IPS-18c (cell line): Measurements from ENCODE around the gene GCNA.

Source experiments
- H3K4me3 ChIP-seq: 2 replicates; pipeline ENCODE4 v1.7.0; 2013; ENCODE audit warnings: low read depth, mild to moderate bottlenecking, low read length, moderate library complexity; ENCODE audit not compliant: insufficient read depth
- H3K9me3 ChIP-seq: one replicate; pipeline ENCODE4 v1.6.1; 2013; ENCODE audit warnings: mild to moderate bottlenecking, low read length, moderate library complexity; ENCODE audit not compliant: control insufficient read depth, insufficient read depth

GCNA gene

GRCh38 chrX:71578253-71579135, at the start of gene GCNA:
GCNA (plus strand) TSS chrX:71578437; CDS start chrX:71580822, 2,385 bp downstream.
- Histone ChIP-seq H3K9me3 (peaks cover 3% of the 10 kb centered on the region), H3K4me3 (no peak within 1 kb of the TSS)

- Histone ChIP-seq H3K9me3 (peaks cover 7% of the 10 kb centered on the region), H3K4me3 (peak overlapping the region; percentile 34)
Observed at GRCh38 chrX:71532078-71532752, 46.0 kb upstream of the GCNA start.

- Histone ChIP-seq H3K4me3 (peak within 1 kb of the TSS; percentile 72), H3K9me3 (peaks cover 7% of the 10 kb centered on the region)
Observed at GRCh38 chrX:71532753-71533425, 45.3 kb upstream of the GCNA start, which contains the start of gene OGT. OGT (plus strand) TSS chrX:71533104; CDS start chrX:71533300, 196 bp downstream.

- peaks cover 7% of the 10 kb centered on the region for H3K9me3 ChIP-seq
Observed at GRCh38 chrX:71533516-71533850, 44.8 kb upstream of the GCNA start.

GRCh38 chrX:71533851-71534561, 44.2 kb upstream of the GCNA start:
- peak overlapping the region; percentile 72 for H3K4me3 ChIP-seq
- H3K9me3 ChIP-seq = peaks cover 5% of the 10 kb centered on the region

More at GRCh38 chrX:71533516-71533850, 44.8 kb upstream of the GCNA start:
- peak overlapping the region; percentile 72 for H3K4me3 ChIP-seq

- Histone ChIP-seq H3K4me3 (peak overlapping the region; percentile 72), H3K9me3 (peaks cover 5% of the 10 kb centered on the region)
Observed at GRCh38 chrX:71534773-71535544, 43.3 kb upstream of the GCNA start.

GRCh38 chrX:71536285-71536684, 42.0 kb upstream of the GCNA start:
- peaks cover 5% of the 10 kb centered on the region for H3K9me3 ChIP-seq
- H3K4me3 ChIP-seq = no peak overlapping the region

GRCh38 chrX:71537743-71538142, 40.5 kb upstream of the GCNA start:
- H3K4me3 ChIP-seq = no peak overlapping the region
- peaks cover 5% of the 10 kb centered on the region for H3K9me3 ChIP-seq

GRCh38 chrX:71540801-71541200, 37.4 kb upstream of the GCNA start:
- Histone ChIP-seq H3K4me3 (no peak overlapping the region), H3K9me3 (peaks cover 3% of the 10 kb centered on the region)

GRCh38 chrX:71541210-71542022, 36.8 kb upstream of the GCNA start:
- Histone ChIP-seq H3K9me3 (peaks cover 3% of the 10 kb centered on the region), H3K4me3 (no peak overlapping the region)

- no peak overlapping the region for H3K4me3 ChIP-seq
- H3K9me3 ChIP-seq = peaks cover 3% of the 10 kb centered on the region
Observed at GRCh38 chrX:71542411-71542810, 35.8 kb upstream of the GCNA start.

- peaks cover 3% of the 10 kb centered on the region for H3K9me3 ChIP-seq
- no peak overlapping the region for H3K4me3 ChIP-seq
Observed at GRCh38 chrX:71542825-71543224, 35.4 kb upstream of the GCNA start.

- H3K4me3 ChIP-seq = no peak overlapping the region
Observed at GRCh38 chrX:71543316-71543715, 34.9 kb upstream of the GCNA start.

GRCh38 chrX:71545364-71545763, 32.9 kb upstream of the GCNA start:
- H3K9me3 ChIP-seq = no peaks in the 10 kb centered on the region
- H3K4me3 ChIP-seq = no peak overlapping the region

More at GRCh38 chrX:71543316-71543715, 34.9 kb upstream of the GCNA start:
- peaks cover 3% of the 10 kb centered on the region for H3K9me3 ChIP-seq

- Histone ChIP-seq H3K4me3 (no peak overlapping the region), H3K9me3 (no peaks in the 10 kb centered on the region)
Observed at GRCh38 chrX:71546879-71547278, 31.4 kb upstream of the GCNA start.

GRCh38 chrX:71547339-71547738, 30.9 kb upstream of the GCNA start:
- Histone ChIP-seq H3K4me3 (no peak overlapping the region), H3K9me3 (no peaks in the 10 kb centered on the region)
